Activated CD4-positive, alpha-beta T cell treated with anti-CD3 and anti-CD28 coated beads, Interleukin-2, amount 10 ng/mL, durations not matched to agents 7 days and 5 days (primary cell): ENCODE data around the gene NPHP4. TPM values are rescaled to one million over a fixed set of nuclear protein-coding genes. Genes with fewer than 3 reads are reported as not detected.

Experiments
- CTCF ChIA-PET: fragments of 350-600 bp; sonication (Branson Sonifier 250); formaldehyde crosslinking; loops from one replicate; lab custom pipeline; 2021; ENCODE audit warnings: antibody characterized with exemption; lab: Charles Lee
- POLR2A ChIA-PET: fragments of 350-600 bp; sonication (Branson Sonifier 250); formaldehyde crosslinking; loops from one replicate; lab custom pipeline; 2021; ENCODE audit warnings: antibody characterized with exemption; lab: Charles Lee
- DNase-seq: peaks from one replicate; pipeline ENCODE4 v3.0.0-alpha.2; 2020
- H3K27ac Mint-ChIP-seq: one replicate; pipeline ENCODE4 v1.8.0; 2021; ENCODE audit warnings: mild to moderate bottlenecking, moderate library complexity, mixed read lengths
- H3K27me3 Mint-ChIP-seq: one replicate; pipeline ENCODE4 v1.8.0; 2021; ENCODE audit warnings: mixed read lengths
- H3K36me3 Mint-ChIP-seq: one replicate; pipeline ENCODE4 v1.8.0; 2021; ENCODE audit warnings: low read depth, mixed read lengths
- H3K4me1 Mint-ChIP-seq: one replicate; pipeline ENCODE4 v1.8.0; 2021; ENCODE audit warnings: mixed read lengths
- H3K4me3 Mint-ChIP-seq: one replicate; pipeline ENCODE4 v1.8.0; 2021; ENCODE audit warnings: mild to moderate bottlenecking, moderate library complexity, mixed read lengths
- H3K9me3 Mint-ChIP-seq: one replicate; pipeline ENCODE4 v1.8.0; 2021; ENCODE audit warnings: mixed read lengths
- total RNA-seq, 2 experiments: library from RNA; stranded (reverse); gene quantifications; one replicate each; pipeline ENCODE4 v1.2.3, GENCODE V29; 2021

Gene NPHP4
- total RNA-seq, 2 experiments from 2014 or later, result 14.6 to 16.1 TPM

DNA sequence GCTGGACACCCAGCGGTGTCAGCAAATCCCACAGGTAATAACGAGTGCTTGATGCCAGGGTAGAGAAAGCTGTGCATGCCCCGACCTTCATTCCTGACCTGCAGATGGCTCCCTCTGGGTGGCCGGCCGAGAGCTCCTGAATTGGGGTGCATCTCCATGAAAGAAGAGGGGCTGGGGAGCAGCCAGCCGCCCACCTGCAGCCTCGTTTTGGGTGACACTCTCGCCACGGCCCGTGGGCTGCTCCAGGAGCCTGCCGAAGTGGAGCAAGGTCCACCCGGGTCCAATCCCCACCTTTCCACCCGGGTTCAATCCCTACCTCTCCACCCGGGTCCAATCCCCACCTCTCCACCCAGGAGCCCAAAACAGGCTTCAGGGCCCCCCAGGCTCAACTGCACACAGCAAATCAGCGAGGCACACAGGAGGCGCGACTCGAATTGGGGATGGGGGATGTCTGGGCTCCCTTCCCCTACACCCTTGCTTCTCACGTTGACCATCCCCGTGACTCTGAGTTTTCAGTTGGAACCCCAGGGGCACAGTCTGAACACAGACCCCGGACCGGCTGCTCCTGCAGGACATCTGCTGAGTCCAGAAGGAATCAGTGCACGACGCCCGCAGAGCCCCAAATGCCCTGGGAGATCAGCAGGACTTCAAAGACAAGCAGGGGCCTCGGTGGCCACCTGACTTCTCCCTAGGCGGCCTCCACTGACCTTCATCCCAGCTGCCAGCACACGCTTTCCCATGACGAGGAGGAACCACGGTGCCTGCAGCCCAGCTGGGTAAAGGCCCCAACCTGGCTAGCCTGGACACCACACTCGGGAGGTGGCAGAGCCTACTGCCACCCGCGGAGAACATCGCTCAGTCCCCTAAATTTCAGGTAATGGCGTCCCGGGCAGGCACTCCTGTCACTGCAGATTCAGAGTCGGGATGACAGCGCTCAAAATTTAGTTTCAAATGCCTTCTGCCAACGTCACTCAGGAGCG lies 159.0 kb downstream of the NPHP4 start:
- Mint-ChIP-seq H3K36me3 (no peaks in the 10 kb centered on the region), H3K9me3 (peaks cover 4% of the 10 kb centered on the region), H3K4me1 (peaks cover 2% of the 10 kb centered on the region), H3K4me3 (no peak overlapping the region), H3K27ac (no peak overlapping the region), H3K27me3 (no peaks in the 10 kb centered on the region)
- DNase-seq, result no peak
- ChIA-PET CTCF (no interaction called here), POLR2A (no interaction called here)

DNA sequence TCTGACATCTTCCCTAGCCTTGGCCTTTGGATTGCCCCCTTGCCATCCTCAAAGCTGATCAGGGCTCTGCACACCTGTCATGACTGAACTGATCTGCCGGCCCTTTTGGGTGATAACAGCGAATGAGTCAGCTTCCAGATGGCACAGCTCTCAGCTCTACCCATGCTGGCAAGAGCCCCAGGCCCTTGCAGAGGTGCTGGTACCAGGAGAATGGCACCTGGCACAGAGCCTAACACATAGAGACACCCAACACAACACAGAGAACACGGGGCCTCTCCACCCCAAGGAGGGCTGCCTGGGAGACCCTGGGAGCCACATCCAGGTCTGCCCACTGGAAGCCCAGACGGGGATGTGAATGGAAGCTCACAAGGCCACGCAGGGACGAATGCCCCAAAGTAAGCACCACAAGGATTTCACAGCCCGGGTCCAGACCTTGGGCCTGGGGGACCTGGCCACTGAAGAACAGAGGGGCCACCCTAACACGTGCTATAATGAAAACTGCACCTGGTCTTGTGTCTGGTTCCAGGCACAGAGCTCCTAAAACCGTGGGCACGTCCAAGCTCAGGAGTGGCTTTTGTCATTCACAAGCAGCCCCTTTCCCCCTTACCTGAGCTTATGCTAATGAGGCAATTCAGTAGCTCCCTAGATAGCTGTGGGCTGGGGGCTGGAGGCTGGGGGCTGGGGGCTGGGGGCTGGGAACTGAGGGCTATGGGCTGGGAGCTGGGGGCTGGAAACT lies 160.5 kb downstream of the NPHP4 start:
- Mint-ChIP-seq H3K27ac (no peak overlapping the region), H3K9me3 (peaks cover 4% of the 10 kb centered on the region), H3K27me3 (no peaks in the 10 kb centered on the region), H3K4me1 (peaks cover under 1% of the 10 kb centered on the region), H3K36me3 (no peaks in the 10 kb centered on the region), H3K4me3 (no peak overlapping the region)
- ChIA-PET CTCF (no interaction called here), POLR2A (no interaction called here)
- no peak for DNase-seq

DNA sequence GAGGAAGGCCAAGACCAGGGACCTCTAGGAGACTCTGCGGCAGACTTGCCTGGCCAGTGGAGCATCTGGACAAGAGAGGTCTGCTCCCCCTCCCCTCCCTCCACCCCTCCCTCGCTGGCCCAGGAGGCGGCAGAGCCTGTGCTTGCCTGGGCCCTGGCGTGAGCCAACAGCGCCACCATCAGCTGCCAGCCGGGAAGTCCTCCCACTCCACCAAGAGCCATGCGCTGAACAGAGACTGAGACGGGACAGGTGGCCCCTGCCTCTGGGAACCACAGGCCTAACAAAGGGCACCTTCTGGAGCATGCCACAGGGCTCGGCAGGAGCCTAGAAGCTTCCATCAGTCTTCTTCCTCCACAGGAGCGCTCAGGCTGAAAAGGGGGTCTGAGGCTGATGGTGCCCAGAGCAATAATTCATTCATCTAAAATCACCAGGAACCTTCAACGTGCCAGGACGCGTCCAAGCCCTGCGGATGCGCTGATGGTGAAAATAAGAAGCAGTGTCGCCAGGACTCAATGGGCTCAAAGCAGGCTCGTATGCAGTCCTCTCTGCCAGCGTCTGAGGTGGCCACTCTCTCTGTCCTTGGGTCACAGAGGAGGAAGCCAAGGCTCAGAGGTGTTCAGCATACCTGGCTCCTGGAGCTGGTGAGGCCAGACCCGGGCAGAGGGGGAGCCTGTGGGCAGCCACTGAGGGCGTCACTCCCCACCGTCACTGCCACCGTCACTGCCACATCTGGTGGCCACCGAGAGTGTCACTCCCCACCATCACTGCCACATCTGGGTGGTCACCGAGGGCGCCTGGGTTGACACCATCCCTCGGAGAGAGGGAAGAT lies 161.2 kb downstream of the NPHP4 start:
- Mint-ChIP-seq H3K9me3 (peaks cover 4% of the 10 kb centered on the region), H3K27ac (no peak overlapping the region), H3K4me1 (no peaks in the 10 kb centered on the region), H3K36me3 (no peaks in the 10 kb centered on the region), H3K4me3 (no peak overlapping the region), H3K27me3 (peaks cover 1% of the 10 kb centered on the region)
- ChIA-PET POLR2A (no interaction called here), CTCF (no interaction called here)
- no peak for DNase-seq

DNA sequence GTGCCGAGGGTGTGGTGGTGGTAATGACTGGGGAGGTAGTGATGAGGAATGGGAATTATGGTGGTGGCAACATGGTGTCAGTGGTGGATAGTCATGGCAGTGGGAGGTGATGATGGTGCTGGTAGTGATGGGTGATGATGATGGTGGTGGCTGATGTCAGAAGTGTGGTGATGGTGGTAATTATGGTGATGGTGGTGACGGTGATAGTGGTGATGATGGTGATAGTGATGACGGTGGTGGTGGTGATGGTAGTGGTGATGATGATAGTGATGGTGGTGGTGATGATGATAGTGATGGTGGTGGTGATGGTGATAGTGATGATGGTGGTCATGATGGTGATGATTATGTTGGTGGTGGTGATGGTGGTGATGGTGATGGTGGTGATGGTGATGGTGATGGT lies 162.8 kb downstream of the NPHP4 start:
- H3K36me3 Mint-ChIP-seq, result no peaks in the 10 kb centered on the region
- no peaks in the 10 kb centered on the region for H3K4me1 Mint-ChIP-seq
- H3K27ac Mint-ChIP-seq, result no peak overlapping the region
- peaks cover 1% of the 10 kb centered on the region for H3K27me3 Mint-ChIP-seq
- ChIA-PET POLR2A (no interaction called here), CTCF (no interaction called here)
- no peak overlapping the region for H3K4me3 Mint-ChIP-seq
- peaks cover 4% of the 10 kb centered on the region for H3K9me3 Mint-ChIP-seq
- DNase-seq, result no peak

DNA sequence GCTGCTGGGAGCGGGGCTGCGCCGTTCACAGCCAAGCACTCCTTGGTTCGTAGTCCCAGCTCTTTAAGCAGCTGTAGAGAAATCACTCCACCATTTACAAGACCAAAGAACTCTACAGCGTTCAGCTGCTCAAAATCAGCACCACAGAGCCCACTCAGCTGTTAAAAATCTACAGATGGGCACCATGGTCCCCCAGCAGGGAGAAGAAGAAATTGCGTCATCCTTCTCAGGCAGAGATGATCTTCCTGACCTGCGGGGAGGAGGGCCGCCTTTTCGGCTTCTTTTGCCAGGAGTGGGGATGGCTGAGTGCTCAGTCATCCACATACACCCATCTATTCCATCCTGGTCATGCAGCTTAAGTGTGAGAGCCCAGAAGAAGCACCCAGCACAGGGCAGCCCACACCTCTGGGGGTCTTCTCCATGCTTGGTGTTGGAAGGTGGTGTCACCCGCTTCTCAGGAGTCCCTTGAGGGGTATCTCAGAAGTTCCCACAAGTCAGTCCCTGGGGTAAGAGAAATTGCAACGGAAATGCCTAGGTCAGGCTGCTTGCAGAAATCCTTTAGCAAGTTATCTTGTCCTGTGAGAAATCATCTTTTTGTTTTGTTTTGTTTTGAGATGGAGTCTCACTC lies 163.8 kb downstream of the NPHP4 start:
- H3K4me3 Mint-ChIP-seq, result no peak overlapping the region
- H3K9me3 Mint-ChIP-seq, result peaks cover 4% of the 10 kb centered on the region
- H3K27ac Mint-ChIP-seq, result no peak overlapping the region
- ChIA-PET CTCF (no interaction called here), POLR2A (no interaction called here)
- H3K27me3 Mint-ChIP-seq, result peaks cover 1% of the 10 kb centered on the region
- DNase-seq, result no peak
- no peaks in the 10 kb centered on the region for H3K36me3 Mint-ChIP-seq
- no peaks in the 10 kb centered on the region for H3K4me1 Mint-ChIP-seq

DNA sequence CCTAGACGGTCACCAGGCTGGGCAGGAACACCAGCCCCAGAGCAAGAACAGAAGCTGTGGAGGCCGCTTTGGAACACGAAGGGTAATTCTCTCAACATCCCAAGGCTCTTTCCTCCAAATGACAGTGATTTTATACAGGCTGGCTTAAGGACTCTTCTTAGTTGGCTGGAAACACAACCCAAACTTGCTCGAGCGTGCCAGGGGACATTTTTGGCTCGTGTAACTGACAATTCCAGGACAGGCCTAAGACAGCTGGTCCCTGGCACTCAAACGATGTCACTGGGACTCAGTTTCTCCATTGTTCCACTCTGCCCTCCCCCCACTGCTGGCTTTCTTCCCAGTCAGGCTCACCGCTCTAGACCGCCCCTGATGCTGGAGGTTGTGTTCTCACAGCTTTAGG lies 164.7 kb downstream of the NPHP4 start:
- no peaks in the 10 kb centered on the region for H3K4me1 Mint-ChIP-seq
- POLR2A ChIA-PET, result no interaction called here
- H3K27me3 Mint-ChIP-seq, result peaks cover 1% of the 10 kb centered on the region
- peaks cover 4% of the 10 kb centered on the region for H3K9me3 Mint-ChIP-seq
- no peak for DNase-seq
- CTCF ChIA-PET, result no interaction called here
- H3K36me3 Mint-ChIP-seq, result no peaks in the 10 kb centered on the region
- H3K27ac Mint-ChIP-seq, result no peak overlapping the region
- H3K4me3 Mint-ChIP-seq, result no peak overlapping the region

DNA sequence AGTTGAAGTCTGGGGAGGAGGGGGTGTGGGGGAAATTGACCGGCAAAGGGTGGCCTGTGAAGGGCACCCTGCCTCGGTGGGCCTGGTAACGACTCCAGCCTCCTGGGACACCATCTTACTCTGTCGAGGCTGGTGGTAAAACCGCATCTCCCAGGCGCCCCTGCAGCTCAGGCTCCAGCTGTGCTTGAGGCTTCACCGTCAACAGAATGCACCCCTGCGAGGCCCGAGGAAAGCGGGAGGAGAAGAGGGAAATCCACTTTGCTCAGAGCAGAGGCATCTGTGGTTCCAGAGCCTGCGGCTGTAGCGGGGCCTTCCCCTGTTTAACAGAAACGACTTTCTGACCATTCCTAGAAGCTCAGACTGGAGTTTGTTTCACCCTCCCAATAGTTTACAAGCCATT lies 165.6 kb downstream of the NPHP4 start:
- H3K36me3 Mint-ChIP-seq, result no peaks in the 10 kb centered on the region
- H3K4me1 Mint-ChIP-seq, result no peaks in the 10 kb centered on the region
- peaks cover 4% of the 10 kb centered on the region for H3K9me3 Mint-ChIP-seq
- ChIA-PET POLR2A (no interaction called here), CTCF (no interaction called here)
- H3K27me3 Mint-ChIP-seq, result peaks cover 1% of the 10 kb centered on the region
- H3K27ac Mint-ChIP-seq, result no peak overlapping the region
- no peak for DNase-seq
- no peak overlapping the region for H3K4me3 Mint-ChIP-seq

DNA sequence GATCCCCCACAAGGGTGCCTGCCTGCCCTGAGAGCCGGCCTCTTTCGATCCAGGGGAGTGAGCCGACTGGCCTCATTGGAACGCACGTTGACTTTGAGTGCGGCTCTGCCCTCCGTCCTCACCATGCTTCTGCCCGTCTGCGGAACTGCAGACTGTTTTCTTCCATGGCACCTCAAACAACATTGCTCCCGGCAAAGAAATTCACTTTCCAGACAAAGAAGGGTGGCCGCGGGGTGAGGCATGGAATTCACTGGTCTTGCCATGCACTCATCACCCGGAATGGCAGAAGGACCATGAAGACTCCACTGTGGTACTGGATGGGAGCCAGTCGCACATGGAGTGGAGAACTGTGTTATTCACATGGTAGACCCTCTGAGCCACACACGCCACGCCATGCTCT lies 169.5 kb downstream of the NPHP4 start:
- POLR2A ChIA-PET, result no interaction called here

DNA sequence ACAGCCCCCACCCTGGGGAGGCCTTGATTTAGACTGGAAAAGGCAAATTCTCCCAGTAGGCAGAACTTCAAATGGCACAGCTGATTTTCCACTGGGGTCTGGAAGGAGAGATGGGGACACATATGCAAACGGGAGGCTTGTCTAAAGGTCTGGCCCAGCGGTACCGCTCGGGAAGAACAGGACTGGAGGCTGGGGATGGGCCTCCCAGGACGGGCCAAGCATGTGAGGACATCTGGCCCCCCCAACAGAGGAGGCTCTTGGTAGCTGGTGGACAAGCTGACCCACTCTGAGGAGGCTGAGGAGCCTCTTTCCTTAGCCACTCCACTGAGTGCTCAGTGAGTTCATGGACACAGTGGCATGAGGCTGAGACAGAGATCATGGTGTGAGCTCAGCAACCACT lies 170.0 kb downstream of the NPHP4 start:
- CTCF ChIA-PET, result no interaction called here
- Mint-ChIP-seq H3K4me3 (no peak overlapping the region), H3K9me3 (no peaks in the 10 kb centered on the region), H3K4me1 (no peaks in the 10 kb centered on the region), H3K27me3 (peaks cover 1% of the 10 kb centered on the region), H3K36me3 (no peaks in the 10 kb centered on the region), H3K27ac (no peak overlapping the region)
- POLR2A ChIA-PET, result no interaction called here
- no peak for DNase-seq

More for the DNA sequence above, 169.5 kb downstream of the NPHP4 start:
- Mint-ChIP-seq H3K36me3 (no peaks in the 10 kb centered on the region), H3K9me3 (no peaks in the 10 kb centered on the region), H3K27ac (no peak overlapping the region), H3K4me1 (no peaks in the 10 kb centered on the region), H3K4me3 (no peak overlapping the region), H3K27me3 (peaks cover 1% of the 10 kb centered on the region)
- CTCF ChIA-PET, result no interaction called here
- no peak for DNase-seq

DNA sequence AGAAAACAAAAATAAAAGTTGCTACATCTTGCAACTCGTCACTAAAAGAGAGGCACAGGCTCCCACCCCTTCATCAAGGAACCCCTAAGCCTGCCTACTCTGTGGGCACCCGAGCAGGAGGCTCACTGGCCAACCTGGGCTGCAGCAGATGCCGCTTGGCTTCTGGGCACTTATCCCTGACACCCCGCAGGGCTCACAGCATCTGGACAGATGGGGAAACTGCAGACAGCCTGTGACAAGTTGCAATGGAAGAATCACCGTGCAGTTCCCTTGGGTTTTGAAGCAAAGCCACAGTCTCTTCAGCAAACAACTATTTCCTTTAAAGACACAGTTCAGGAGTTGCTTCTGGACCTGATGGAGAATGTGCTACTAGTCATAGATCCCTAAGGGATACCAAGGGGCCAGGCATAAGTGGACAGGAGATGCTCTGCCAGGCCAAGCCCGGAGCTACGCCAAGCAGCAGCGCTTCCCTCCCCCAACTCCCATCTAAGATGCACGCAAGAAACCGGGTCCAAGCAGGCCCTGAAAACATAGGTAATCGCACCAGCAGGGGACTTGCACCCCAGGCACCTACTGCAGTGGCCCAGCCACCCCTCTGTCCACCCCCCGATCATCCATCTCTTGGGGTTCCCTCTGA lies 170.6 kb downstream of the NPHP4 start:
- Mint-ChIP-seq H3K4me3 (no peak overlapping the region), H3K9me3 (no peaks in the 10 kb centered on the region), H3K36me3 (no peaks in the 10 kb centered on the region), H3K27ac (no peak overlapping the region), H3K27me3 (peaks cover 1% of the 10 kb centered on the region), H3K4me1 (no peaks in the 10 kb centered on the region)
- DNase-seq, result no peak
- ChIA-PET POLR2A (no interaction called here), CTCF (no interaction called here)

DNA sequence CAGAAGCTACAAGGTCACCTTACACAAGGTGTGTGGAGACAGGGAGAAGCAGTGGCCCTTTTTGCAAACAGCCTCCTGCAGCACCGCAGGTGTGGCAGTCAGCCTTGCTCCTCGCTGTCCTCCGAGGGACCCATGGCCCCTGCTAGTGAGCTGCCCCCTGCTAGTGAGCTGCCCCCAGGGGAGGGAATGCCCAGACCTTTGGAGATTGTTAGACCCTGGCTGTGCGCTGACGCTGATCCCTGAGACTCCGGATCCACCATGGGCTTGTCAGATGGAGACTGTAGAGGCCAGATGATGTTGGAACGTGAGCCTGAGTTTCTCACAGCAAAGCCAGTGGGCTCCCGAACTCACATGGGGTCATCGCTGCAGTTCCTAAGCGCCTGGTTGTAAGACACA lies 172.2 kb downstream of the NPHP4 start:
- H3K36me3 Mint-ChIP-seq, result no peaks in the 10 kb centered on the region
- no peaks in the 10 kb centered on the region for H3K9me3 Mint-ChIP-seq
- no peaks in the 10 kb centered on the region for H3K27me3 Mint-ChIP-seq
- H3K4me3 Mint-ChIP-seq, result no peak overlapping the region
- ChIA-PET POLR2A (no interaction called here), CTCF (no interaction called here)
- no peaks in the 10 kb centered on the region for H3K4me1 Mint-ChIP-seq
- no peak overlapping the region for H3K27ac Mint-ChIP-seq
- DNase-seq, result no peak

DNA sequence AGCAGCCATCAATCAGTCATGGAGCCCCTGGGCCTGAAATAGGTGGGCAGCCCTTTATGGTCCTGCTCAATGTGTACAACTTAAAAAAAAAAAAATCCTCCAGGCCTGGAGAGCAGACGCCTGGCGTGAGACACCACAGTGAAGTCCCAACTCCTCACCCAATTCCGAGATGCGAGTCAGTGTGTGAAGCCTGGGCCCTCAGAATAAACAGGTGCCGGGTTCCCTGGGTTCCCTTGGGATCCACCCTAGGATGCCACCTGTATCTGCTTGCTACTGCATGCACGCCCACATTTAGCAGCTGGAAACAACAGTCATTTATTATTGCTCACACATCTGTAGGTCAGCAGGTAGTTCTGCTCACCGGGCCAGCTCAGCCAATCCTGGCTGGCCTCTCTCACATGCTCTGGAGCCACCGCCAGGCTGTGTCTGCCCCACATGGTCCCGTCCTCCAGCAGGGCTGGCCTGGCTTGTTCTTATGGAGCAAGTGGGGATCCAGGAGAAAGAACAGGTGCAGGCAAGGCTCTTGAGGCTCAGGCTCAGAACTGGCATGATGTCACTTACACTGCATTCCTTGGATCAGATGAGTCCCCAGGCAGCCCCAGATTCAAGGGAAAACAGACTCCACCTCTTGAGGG lies 172.7 kb downstream of the NPHP4 start:
- POLR2A ChIA-PET, result no interaction called here

More for the DNA sequence above, 172.7 kb downstream of the NPHP4 start:
- H3K27ac Mint-ChIP-seq, result no peak overlapping the region
- no peaks in the 10 kb centered on the region for H3K36me3 Mint-ChIP-seq
- CTCF ChIA-PET, result no interaction called here
- no peaks in the 10 kb centered on the region for H3K27me3 Mint-ChIP-seq
- H3K4me1 Mint-ChIP-seq, result no peaks in the 10 kb centered on the region
- H3K9me3 Mint-ChIP-seq, result no peaks in the 10 kb centered on the region
- H3K4me3 Mint-ChIP-seq, result no peak overlapping the region
- DNase-seq, result no peak
